Neural cell (in vitro differentiated cells): Measurements from ENCODE around the gene GDAP2. TPM values are rescaled to one million over a fixed set of nuclear protein-coding genes. Genes with fewer than 3 reads are reported as not detected.

ENCODE experiments used
- H2AFZ ChIP-seq: fragments of 200-600, 300-800 bp; sonication (generic), shearing (Covaris generic); 2 replicates; pipeline ENCODE4 v1.6.0; 2014; ENCODE audit warnings: low read depth, mild to moderate bottlenecking, antibody characterized with exemption, low read length, moderate library complexity
- H3F3A ChIP-seq: fragments of 200-600 bp; shearing (Covaris generic); 2 replicates; pipeline ENCODE4 v1.6.1; 2016; ENCODE audit warnings: mild to moderate bottlenecking, moderate library complexity, mixed read lengths, antibody characterized with exemption, low read length; ENCODE audit not compliant: insufficient read depth, poor library complexity, severe bottlenecking
- H3K27ac ChIP-seq: fragments of 200-600, 300-800 bp; sonication (generic), shearing (Covaris generic); 2 replicates; pipeline ENCODE4 v1.5.1; 2014; ENCODE audit warnings: mild to moderate bottlenecking, low read length, moderate library complexity
- H3K27me3 ChIP-seq: fragments of 300-800, 200-600 bp; sonication (generic), shearing (Covaris generic); 2 replicates; pipeline ENCODE4 v1.6.0; 2014; ENCODE audit warnings: mild to moderate bottlenecking, low read depth, low read length, moderate library complexity; ENCODE audit not compliant: insufficient read depth
- H3K36me3 ChIP-seq: fragments of 300-800, 200-600 bp; sonication (generic), shearing (Covaris generic); 2 replicates; pipeline ENCODE4 v1.5.1; 2014; ENCODE audit warnings: mild to moderate bottlenecking, antibody characterized with exemption, low read length, moderate library complexity; ENCODE audit not compliant: insufficient read depth
- H3K4me2 ChIP-seq: fragments of 300-800, 200-600 bp; sonication (generic), shearing (Covaris generic); 2 replicates; pipeline ENCODE4 v1.6.0; 2014; ENCODE audit warnings: mild to moderate bottlenecking, low read length
- H3K4me3 ChIP-seq: fragments of 300-800, 200-600 bp; sonication (generic), shearing (Covaris generic); 2 replicates; pipeline ENCODE4 v1.5.1; 2014; ENCODE audit warnings: mild to moderate bottlenecking, low read length, moderate library complexity
- H3K79me2 ChIP-seq: fragments of 200-600 bp; shearing (Covaris generic); replicated peaks from 2 replicates; pipeline ENCODE4 v1.6.0; 2014; ENCODE audit warnings: mild to moderate bottlenecking, low read length, moderate library complexity; ENCODE audit not compliant: insufficient read depth
- H3K9ac ChIP-seq: fragments of 300-800, 200-600 bp; sonication (generic), shearing (Covaris generic); 2 replicates; pipeline ENCODE4 v1.6.1; 2016; ENCODE audit warnings: mild to moderate bottlenecking, low read length, mixed read lengths
- H3K9me2 ChIP-seq: fragments of 200-600 bp; shearing (Covaris generic); 2 replicates; pipeline ENCODE4 v1.6.1; 2016; ENCODE audit warnings: mild to moderate bottlenecking, low read length, mixed read lengths; ENCODE audit not compliant: insufficient read depth
- H3K9me3 ChIP-seq: fragments of 200-600, 300-800 bp; sonication (generic), shearing (Covaris generic); 2 replicates; pipeline ENCODE4 v1.6.1; 2016; ENCODE audit warnings: mild to moderate bottlenecking, mixed run types, low read length, moderate library complexity, mixed read lengths
- H4K20me1 ChIP-seq: fragments of 200-600 bp; shearing (Covaris generic); 2 replicates; pipeline ENCODE4 v1.6.1; 2016; ENCODE audit warnings: mild to moderate bottlenecking, mixed run types; ENCODE audit not compliant: insufficient read depth
- CTCF ChIP-seq: fragments of 450-650 bp; IDR thresholded peaks from 2 replicates; pipeline ENCODE4 v1.5.1; 2014; ENCODE audit warnings: antibody characterized with exemption, mild to moderate bottlenecking, moderate library complexity; ENCODE audit not compliant: poor library complexity, severe bottlenecking
- EP300 ChIP-seq: fragments of 450-650 bp; conservative IDR thresholded peaks from 2 replicates; pipeline ENCODE4 v1.6.1; 2014; ENCODE audit warnings: antibody characterized with exemption, mild to moderate bottlenecking, moderate library complexity; ENCODE audit not compliant: poor library complexity, severe bottlenecking
- EZH2 ChIP-seq: fragments of 200-600, 300-800 bp; shearing (Covaris generic), sonication (generic); IDR thresholded peaks from 2 replicates; pipeline ENCODE4 v1.6.1; 2014; ENCODE audit warnings: antibody characterized with exemption, low read length, borderline replicate concordance, mild to moderate bottlenecking; ENCODE audit not compliant: insufficient read depth, poor library complexity, severe bottlenecking
- MXI1 ChIP-seq: fragments of 450-650 bp; conservative IDR thresholded peaks from 2 replicates; pipeline ENCODE4 v1.6.1; 2014; ENCODE audit warnings: antibody characterized with exemption, mild to moderate bottlenecking; ENCODE audit not compliant: poor library complexity, severe bottlenecking
- POLR2AphosphoS5 ChIP-seq: IDR thresholded peaks from 2 replicates; pipeline ENCODE4 v1.6.1; 2012
- RAD21 ChIP-seq: fragments of 450-650 bp; conservative IDR thresholded peaks from 2 replicates; pipeline ENCODE4 v1.6.1; 2014; ENCODE audit warnings: antibody characterized with exemption, mild to moderate bottlenecking, moderate library complexity
- REST ChIP-seq: IDR thresholded peaks from 2 replicates; pipeline ENCODE4 v1.6.1; 2012; ENCODE audit warnings: borderline replicate concordance
- SMC3 ChIP-seq: fragments of 450-650 bp; conservative IDR thresholded peaks from 2 replicates; pipeline ENCODE4 v1.6.1; 2014; ENCODE audit warnings: antibody characterized with exemption, mild to moderate bottlenecking, moderate library complexity; ENCODE audit not compliant: poor library complexity
- TAF1 ChIP-seq: IDR thresholded peaks from 2 replicates; pipeline ENCODE4 v1.6.1; 2012; ENCODE audit warnings: low read depth
- polyA plus RNA-seq: library from polyadenylated mRNA; depleted of rRNA; stranded (reverse); fragments of >200 nt; gene quantifications from 2 replicates; pipeline ENCODE4 v1.2.3, GENCODE V29; 2014

Gene GDAP2
- polyA plus RNA-seq, 1 donor from 2014 or later: 6.8 TPM

GRCh38 chr1:117964290-117965038, 35.0 kb upstream of the GDAP2 start:
- Histone ChIP-seq H3K9me3 (no peaks in the 10 kb centered on the region), H3K9me2 (no peaks in the 10 kb centered on the region), H3K36me3 (no peaks in the 10 kb centered on the region), H3K9ac (no peak overlapping the region), H3K4me2 (no peak overlapping the region), H3F3A (no peaks in the 10 kb centered on the region), H3K27ac (no peak overlapping the region), H3K27me3 (no peaks in the 10 kb centered on the region), H4K20me1 (no peaks in the 10 kb centered on the region), H3K4me3 (no peak overlapping the region), H3K79me2 (no peaks in the 10 kb centered on the region), H2AFZ (no peak overlapping the region)
- TF ChIP-seq EP300: no peak
- TF ChIP-seq RAD21: no peak
- TF ChIP-seq REST: no peak
- no peak for TF ChIP-seq TAF1

GRCh38 chr1:117959364-117959763, 29.9 kb upstream of the GDAP2 start:
- Histone ChIP-seq H2AFZ (no peak overlapping the region), H3K27ac (no peak overlapping the region), H3K79me2 (no peaks in the 10 kb centered on the region), H3K36me3 (peaks cover 7% of the 10 kb centered on the region), H3K9ac (no peak overlapping the region), H3K9me2 (no peaks in the 10 kb centered on the region), H3K4me3 (no peak overlapping the region), H3K4me2 (no peak overlapping the region), H3K27me3 (no peaks in the 10 kb centered on the region), H3K9me3 (no peaks in the 10 kb centered on the region), H4K20me1 (no peaks in the 10 kb centered on the region), H3F3A (no peaks in the 10 kb centered on the region)
- no peak for TF ChIP-seq POLR2AphosphoS5
- TF ChIP-seq EP300: no peak
- TF ChIP-seq TAF1: no peak
- TF ChIP-seq REST: no peak
- TF ChIP-seq CTCF: no peak
- TF ChIP-seq SMC3: no peak
- TF ChIP-seq RAD21: no peak
- TF ChIP-seq EZH2: no peak
- no peak for TF ChIP-seq MXI1
